ACC112 (cell line): ENCODE results near the gene COX4I2.

Source experiments
- H2AFZ ChIP-seq: fragments of 200-600 bp; sonication (generic); one replicate; pipeline ENCODE4 v1.6.0; 2017; ENCODE audit warnings: antibody characterized with exemption, low read length; ENCODE audit not compliant: unreplicated experiment
- H3K27ac ChIP-seq: fragments of 200-600 bp; sonication (generic); 2 replicates; pipeline ENCODE4 v1.5.1; 2014; ENCODE audit warnings: low read depth, mild to moderate bottlenecking, antibody characterized with exemption, low read length, moderate library complexity
- H3K27me3 ChIP-seq: fragments of 200-600 bp; sonication (generic); 2 replicates; pipeline ENCODE4 v1.6.1; 2014; ENCODE audit warnings: mild to moderate bottlenecking, antibody characterized with exemption, low read length, moderate library complexity, mixed read lengths; ENCODE audit not compliant: insufficient read depth
- H3K36me3 ChIP-seq: fragments of 200-600 bp; sonication (generic); 2 replicates; pipeline ENCODE4 v1.6.1; 2016; ENCODE audit warnings: mild to moderate bottlenecking, antibody characterized with exemption, low read length, moderate library complexity, mixed read lengths; ENCODE audit not compliant: insufficient read depth
- H3K4me1 ChIP-seq: fragments of 200-600 bp; sonication (generic); one replicate; pipeline ENCODE4 v1.6.1; 2016; ENCODE audit warnings: low read length, mixed read lengths; ENCODE audit not compliant: insufficient read depth, unreplicated experiment, control insufficient read depth
- H3K4me3 ChIP-seq: fragments of 200-600 bp; sonication (generic); 2 replicates; pipeline ENCODE4 v1.5.1; 2014; ENCODE audit warnings: mild to moderate bottlenecking, low read depth, low read length
- H3K79me2 ChIP-seq: fragments of 200-600 bp; sonication (generic); one replicate; pipeline ENCODE4 v1.6.0; 2016; ENCODE audit warnings: low read length; ENCODE audit not compliant: control insufficient read depth, unreplicated experiment, insufficient read depth

The COX4I2 gene

DNA sequence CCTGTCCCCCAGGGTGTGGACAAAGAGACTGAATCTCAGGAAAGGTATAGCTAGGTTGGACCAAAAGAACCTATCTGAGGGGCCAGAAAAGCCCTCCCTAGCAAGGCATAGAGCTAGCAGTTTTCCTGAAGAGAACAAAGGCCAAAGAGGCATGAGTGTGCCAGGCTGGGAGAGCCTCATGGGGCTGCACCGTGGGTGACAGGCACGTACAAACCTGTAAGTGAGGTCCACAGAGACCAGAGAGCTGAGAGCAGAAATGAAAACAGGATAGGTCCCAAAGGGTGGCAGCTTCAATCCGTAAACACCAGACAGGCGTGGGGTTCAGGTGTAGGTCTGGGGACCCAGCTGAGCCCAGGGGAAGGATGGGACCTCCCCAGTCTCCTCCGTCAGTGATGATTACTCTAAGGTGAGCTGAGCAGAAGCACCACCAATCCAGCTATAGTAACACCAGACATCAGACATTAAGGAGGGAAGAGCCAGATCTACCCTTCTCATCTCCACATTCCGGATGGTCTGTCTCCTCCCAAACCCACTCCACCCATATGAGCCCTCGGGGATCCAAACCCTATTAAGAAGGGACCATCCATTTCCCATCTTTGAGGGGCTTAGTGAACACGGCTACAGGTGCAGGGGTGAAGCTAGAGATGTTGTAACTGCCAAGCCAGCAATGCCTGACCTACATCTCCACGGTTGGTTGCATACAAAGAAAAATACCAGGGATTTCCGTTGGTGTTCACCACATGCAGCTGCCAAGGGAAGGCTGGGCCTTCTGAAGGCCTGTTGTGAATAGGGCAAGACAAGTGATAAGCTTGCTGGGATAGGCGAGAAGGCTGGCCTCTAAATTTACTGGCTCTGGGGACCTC is 46.7 kb downstream of the COX4I2 start:
- H2AFZ ChIP-seq = no peak overlapping the region
- peaks cover 20% of the 10 kb centered on the region for H3K4me1 ChIP-seq
- H3K36me3 ChIP-seq = peaks cover 41% of the 10 kb centered on the region
- no peak overlapping the region for H3K27ac ChIP-seq
- H3K27me3 ChIP-seq = no peaks in the 10 kb centered on the region
- H3K79me2 ChIP-seq = peaks cover 91% of the 10 kb centered on the region
- H3K4me3 ChIP-seq = no peak overlapping the region

DNA sequence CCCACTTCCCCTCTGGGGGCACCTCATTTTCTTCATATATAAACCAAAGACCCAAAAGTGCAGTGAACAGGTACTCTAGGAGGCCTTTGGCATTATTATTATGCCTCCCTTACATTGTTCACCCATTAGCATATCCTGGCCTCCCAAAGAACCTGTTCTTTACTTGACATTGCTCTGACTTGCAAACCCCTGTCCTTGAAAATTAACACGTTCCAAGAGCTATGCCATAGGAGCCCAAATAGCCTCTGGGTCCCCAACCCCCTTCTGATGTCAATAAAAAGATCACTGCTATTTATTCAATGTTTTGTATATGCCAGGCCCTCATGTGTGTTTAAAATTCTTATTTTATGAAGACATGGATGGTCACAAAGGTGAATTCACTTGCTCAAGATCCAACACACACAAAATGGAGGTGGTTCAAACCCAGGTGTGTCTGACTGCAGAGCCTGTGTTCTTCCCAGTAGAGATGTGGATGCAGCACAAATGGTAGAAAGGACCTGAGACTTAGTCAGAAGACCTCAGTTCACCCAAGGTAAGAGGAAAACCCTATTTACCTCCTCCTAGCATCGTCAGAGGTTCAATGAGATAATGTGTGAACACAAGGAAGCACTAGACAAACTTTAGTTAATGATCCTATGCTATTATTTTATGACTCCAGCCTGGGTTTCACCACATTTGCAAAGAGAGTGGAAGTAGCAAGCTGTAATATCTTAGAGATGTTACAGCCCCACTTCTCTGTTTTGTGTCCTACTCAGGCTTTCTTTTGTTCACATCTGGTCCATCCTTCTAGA is 48.3 kb downstream of the COX4I2 start:
- no peak overlapping the region for H2AFZ ChIP-seq
- peaks cover 88% of the 10 kb centered on the region for H3K79me2 ChIP-seq
- peaks cover 35% of the 10 kb centered on the region for H3K36me3 ChIP-seq
- peaks cover 6% of the 10 kb centered on the region for H3K4me1 ChIP-seq
- no peak overlapping the region for H3K4me3 ChIP-seq
- H3K27ac ChIP-seq = no peak overlapping the region
- no peaks in the 10 kb centered on the region for H3K27me3 ChIP-seq

DNA sequence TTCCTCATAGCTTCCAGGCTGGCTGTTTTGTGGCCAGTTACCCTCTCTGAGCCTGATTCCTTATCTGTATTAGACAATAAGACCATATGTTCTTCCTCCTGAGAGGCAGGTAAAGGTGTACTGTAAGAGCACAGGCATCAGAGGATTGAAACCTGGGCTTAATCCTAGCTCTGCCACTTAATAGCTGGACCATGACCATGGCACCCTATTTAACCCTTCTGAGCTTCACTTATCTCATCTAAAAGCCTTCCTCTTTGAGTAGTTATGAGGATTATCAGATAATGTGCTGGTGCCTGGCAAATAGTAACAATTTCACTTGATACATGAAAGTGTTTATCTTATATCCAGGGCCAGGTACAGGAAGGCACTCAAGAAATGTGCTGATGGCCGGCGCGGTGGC is 50.1 kb downstream of the COX4I2 start:
- Histone ChIP-seq H3K4me3 (no peak overlapping the region), H3K27ac (no peak overlapping the region), H3K27me3 (no peaks in the 10 kb centered on the region), H2AFZ (no peak overlapping the region), H3K4me1 (peaks cover 15% of the 10 kb centered on the region), H3K79me2 (peaks cover 87% of the 10 kb centered on the region), H3K36me3 (peaks cover 40% of the 10 kb centered on the region)

DNA sequence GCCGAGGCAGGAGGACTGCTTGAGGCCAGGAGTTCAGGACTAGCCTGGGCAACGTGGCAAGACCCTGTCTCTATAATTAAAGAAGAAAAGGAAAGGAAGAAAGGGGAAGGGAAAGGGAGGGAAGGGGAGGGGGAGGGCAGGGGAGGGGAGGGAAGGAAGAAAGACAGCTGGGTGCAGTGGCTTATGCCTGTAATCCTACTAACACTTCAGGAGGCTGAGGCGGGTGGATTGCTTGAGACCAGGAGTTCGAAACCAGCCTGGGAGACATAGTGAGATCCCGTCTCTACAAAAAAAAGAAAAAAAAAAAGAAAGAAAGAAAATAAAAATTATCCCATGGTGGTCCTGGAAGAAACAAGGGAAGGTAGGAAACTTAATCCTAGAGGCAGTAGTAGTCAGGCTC is 51.4 kb downstream of the COX4I2 start:
- H3K4me1 ChIP-seq = peaks cover 14% of the 10 kb centered on the region
- peaks cover 36% of the 10 kb centered on the region for H3K36me3 ChIP-seq
- H2AFZ ChIP-seq = no peak overlapping the region
- no peak overlapping the region for H3K4me3 ChIP-seq
- peaks cover 86% of the 10 kb centered on the region for H3K79me2 ChIP-seq
- H3K27ac ChIP-seq = no peak overlapping the region
- H3K27me3 ChIP-seq = no peaks in the 10 kb centered on the region

DNA sequence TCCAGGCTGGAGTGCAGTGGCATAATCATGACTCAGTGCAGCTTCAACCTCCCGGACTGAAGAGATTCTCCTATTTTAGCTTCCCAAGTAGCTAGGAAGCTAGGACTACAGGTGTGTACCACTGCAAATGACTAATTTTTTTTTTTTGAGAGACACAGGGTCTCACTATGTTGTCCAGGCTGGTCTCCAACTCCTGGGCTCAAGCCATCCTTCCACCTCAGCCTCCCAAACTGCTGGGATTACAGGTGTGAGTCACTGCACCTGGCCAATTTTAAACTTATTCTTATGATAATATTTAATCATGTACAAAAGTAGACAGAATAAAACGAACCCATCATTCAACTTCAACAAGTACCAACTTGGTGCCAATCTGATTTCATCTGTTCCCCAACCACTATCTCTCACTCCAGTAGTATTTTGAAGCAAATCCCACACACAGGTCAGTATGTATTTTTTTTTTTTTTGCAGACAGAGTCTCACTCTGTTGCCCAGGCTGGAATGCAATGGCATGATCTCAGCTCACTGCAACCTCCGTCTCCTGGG is 52.5 kb downstream of the COX4I2 start:
- Histone ChIP-seq H2AFZ (no peak overlapping the region), H3K79me2 (peaks cover 86% of the 10 kb centered on the region), H3K27me3 (no peaks in the 10 kb centered on the region)

DNA sequence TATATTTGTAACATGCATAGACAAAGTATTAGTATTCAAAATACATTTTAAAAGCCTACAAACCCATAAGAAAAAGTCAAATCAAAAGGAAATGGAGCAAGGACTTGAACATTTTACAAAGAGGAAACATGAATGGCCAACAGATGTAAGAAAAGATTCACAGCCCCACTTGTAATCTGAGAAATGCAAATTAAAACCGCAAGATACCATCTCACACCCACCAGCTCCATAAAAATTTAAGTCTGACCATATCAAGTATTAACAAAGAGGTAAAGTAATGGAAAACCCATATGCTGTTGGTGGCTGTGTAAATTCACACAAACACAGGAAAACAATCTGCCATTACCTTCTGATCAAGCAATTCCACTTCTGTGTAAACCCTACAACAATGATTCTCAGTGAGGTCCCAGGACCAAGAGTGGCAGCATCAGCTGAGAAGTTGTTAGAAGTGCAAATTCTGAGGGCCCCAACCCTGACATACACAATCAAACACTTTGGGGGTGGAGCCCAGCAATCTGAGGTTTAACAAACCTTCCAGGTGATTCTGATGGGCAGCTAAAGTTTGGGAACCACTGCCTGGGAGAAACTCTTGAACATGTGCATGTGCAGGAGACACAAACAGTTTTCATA is 54.0 kb downstream of the COX4I2 start:
- H2AFZ ChIP-seq = no peak overlapping the region
- H3K27me3 ChIP-seq = no peaks in the 10 kb centered on the region
- peaks cover 40% of the 10 kb centered on the region for H3K4me1 ChIP-seq
- peak overlapping the region; percentile 50 for H3K27ac ChIP-seq
- peaks cover 27% of the 10 kb centered on the region for H3K36me3 ChIP-seq
- H3K4me3 ChIP-seq = no peak overlapping the region
- H3K79me2 ChIP-seq = peaks cover 84% of the 10 kb centered on the region

More for the DNA sequence above, 52.5 kb downstream of the COX4I2 start:
- no peak overlapping the region for H3K4me3 ChIP-seq
- H3K36me3 ChIP-seq = peaks cover 36% of the 10 kb centered on the region
- no peak overlapping the region for H3K27ac ChIP-seq
- H3K4me1 ChIP-seq = peaks cover 24% of the 10 kb centered on the region

DNA sequence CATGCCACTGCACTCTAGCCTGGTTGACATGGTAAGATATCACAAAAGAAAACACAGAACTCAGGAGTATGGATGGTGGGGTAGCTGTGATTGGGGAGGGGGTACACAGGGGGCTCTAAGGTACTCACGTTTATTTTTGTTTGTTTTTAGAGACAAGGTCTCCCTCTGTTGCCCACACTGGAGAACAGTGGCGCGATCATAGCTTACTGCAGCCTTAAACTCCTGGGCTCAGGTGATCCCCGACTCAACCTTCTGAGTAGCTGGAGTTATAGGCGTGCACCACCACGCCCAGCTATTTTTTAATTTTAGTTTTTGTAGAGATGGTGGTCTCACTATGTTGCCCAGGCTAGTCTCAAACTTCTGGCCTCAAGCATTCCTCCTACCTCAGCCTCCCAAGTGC is 55.7 kb downstream of the COX4I2 start:
- no peak overlapping the region for H3K4me3 ChIP-seq
- H2AFZ ChIP-seq = no peak overlapping the region
- H3K27ac ChIP-seq = no peak overlapping the region
- H3K4me1 ChIP-seq = peaks cover 46% of the 10 kb centered on the region
- no peaks in the 10 kb centered on the region for H3K27me3 ChIP-seq
- H3K36me3 ChIP-seq = peaks cover 18% of the 10 kb centered on the region; the same call in 1 of the 2 replicates
- H3K79me2 ChIP-seq = peaks cover 82% of the 10 kb centered on the region

DNA sequence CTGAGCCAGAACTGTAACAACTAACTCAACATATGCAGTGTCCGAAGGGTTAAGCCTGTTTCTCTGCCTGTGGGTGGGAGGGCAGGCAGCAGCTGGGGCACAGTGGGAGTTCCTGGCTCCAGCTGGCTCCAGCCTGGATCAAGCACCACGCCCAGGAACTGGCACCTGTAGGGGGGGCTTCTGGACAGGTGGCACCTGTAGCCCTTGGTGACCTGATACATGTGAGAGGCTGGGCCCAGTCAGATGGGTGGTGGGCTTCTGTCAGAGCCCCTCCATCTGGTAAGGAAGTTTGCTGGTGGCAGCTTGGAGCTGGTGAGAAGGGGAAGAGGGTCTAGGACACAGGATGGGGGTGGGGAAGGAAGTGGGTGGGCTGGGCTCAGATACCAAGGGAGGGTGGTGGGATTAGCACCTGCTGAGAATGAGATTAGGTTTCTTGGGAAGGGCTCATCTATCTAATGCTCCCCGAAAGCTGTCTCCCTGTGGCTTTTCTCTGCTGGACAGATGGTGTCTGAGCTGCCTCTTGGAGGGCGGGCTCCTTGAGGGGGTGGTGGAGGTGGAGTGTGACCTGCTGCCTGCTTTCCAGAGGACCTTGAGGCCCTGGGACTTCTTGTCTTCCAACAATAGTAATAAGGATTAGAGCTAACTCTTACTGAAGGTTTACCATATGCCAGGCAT is 56.4 kb downstream of the COX4I2 start:
- Histone ChIP-seq H3K27ac (peak overlapping the region; percentile 87), H2AFZ (no peak overlapping the region), H3K4me3 (no peak overlapping the region), H3K36me3 (peaks cover 12% of the 10 kb centered on the region; the same call in 1 of the 2 replicates), H3K27me3 (no peaks in the 10 kb centered on the region), H3K4me1 (peaks cover 54% of the 10 kb centered on the region), H3K79me2 (peaks cover 83% of the 10 kb centered on the region)
